PFSK-1 (cell line): ENCODE data around the gene CD300H.

ENCODE experiments used
- FOXP2 ChIP-seq: optimal IDR thresholded peaks from 2 replicates; pipeline ENCODE3; 2011; ENCODE audit warnings: borderline replicate concordance, control low read depth, inconsistent platforms; ENCODE audit not compliant: insufficient read depth; ENCODE audit errors: extremely low read length, extremely low read depth
- POLR2AphosphoS5 ChIP-seq: IDR thresholded peaks from 2 replicates; pipeline ENCODE4 v1.6.1; 2012; ENCODE audit warnings: low read depth, mild to moderate bottlenecking, control low read depth, low read length, moderate library complexity
- SIN3A ChIP-seq: IDR thresholded peaks from 2 replicates; pipeline ENCODE4 v1.6.1; 2012; ENCODE audit warnings: mild to moderate bottlenecking, low read length, moderate library complexity, borderline replicate concordance; ENCODE audit not compliant: insufficient read depth
- TAF1 ChIP-seq: IDR thresholded peaks from 2 replicates; pipeline ENCODE4 v1.6.1; 2012; ENCODE audit warnings: low read length, control low read depth, borderline replicate concordance; ENCODE audit not compliant: insufficient read depth
- TF ChIP-seq, protein P1 (sequence below), 2 experiments: IDR thresholded peaks; 2 replicates each; pipeline versions ENCODE4 v1.6.1 to v1.8.0; 2011 to 2012; ENCODE audit warnings: low read depth in 2 of 2, low read length in 2 of 2, control low read depth in 1 of 2, inconsistent platforms in 1 of 2, mild to moderate bottlenecking in 1 of 2, moderate library complexity in 1 of 2; ENCODE audit not compliant: insufficient read depth in 1 of 2

DNA sequence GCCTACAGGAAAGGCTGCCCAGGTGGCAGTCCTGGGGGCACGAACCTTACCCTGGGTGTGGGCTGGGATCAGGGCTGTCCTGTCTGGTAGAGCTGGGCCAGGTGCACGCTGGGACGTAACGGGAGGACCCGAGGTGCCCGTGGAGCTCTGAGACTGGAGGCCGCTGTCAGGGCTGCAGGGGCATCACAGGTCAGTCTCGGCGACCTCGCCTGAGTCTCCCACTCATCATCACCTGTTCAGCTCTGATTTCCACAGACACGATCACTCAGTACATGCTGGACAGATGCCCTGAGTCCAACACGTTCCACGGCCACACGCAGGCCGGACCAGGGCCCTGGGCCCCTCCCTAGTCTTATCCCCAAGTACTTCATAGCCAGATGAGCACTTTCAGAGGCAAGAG is 16.7 kb downstream of the CD300H start:
- TF ChIP-seq TAF1 (no peak), POLR2AphosphoS5 (no peak), FOXP2 (no peak), SIN3A (no peak)
- TF ChIP-seq, protein P1, sequence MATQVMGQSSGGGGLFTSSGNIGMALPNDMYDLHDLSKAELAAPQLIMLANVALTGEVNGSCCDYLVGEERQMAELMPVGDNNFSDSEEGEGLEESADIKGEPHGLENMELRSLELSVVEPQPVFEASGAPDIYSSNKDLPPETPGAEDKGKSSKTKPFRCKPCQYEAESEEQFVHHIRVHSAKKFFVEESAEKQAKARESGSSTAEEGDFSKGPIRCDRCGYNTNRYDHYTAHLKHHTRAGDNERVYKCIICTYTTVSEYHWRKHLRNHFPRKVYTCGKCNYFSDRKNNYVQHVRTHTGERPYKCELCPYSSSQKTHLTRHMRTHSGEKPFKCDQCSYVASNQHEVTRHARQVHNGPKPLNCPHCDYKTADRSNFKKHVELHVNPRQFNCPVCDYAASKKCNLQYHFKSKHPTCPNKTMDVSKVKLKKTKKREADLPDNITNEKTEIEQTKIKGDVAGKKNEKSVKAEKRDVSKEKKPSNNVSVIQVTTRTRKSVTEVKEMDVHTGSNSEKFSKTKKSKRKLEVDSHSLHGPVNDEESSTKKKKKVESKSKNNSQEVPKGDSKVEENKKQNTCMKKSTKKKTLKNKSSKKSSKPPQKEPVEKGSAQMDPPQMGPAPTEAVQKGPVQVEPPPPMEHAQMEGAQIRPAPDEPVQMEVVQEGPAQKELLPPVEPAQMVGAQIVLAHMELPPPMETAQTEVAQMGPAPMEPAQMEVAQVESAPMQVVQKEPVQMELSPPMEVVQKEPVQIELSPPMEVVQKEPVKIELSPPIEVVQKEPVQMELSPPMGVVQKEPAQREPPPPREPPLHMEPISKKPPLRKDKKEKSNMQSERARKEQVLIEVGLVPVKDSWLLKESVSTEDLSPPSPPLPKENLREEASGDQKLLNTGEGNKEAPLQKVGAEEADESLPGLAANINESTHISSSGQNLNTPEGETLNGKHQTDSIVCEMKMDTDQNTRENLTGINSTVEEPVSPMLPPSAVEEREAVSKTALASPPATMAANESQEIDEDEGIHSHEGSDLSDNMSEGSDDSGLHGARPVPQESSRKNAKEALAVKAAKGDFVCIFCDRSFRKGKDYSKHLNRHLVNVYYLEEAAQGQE (IDR thresholded peaks at IDR 0.05; ENCODE audit: insufficient read depth in 1 of 2, low read depth in 2 of 2, low read length in 2 of 2): no peak
